GM23338 (cell line): ENCODE results near the gene SLC25A11. TPM values are rescaled to one million over a fixed set of nuclear protein-coding genes. Genes with fewer than 3 reads are reported as not detected.

Experiments used
- ATAC-seq: fragments of 200-7000 bp; cut with Tn5 transposase; 3 replicates; pipeline ENCODE4 v1.9.1; 2020
- DNase-seq: peaks from one replicate; pipeline ENCODE4 v3.0.0-alpha.2; 2015; ENCODE audit warnings: low spot score
- H2AFZ ChIP-seq: fragments of 200-600 bp; sonication (generic); 2 replicates; pipeline ENCODE4 v1.8.0; 2016; ENCODE audit warnings: antibody characterized with exemption, mild to moderate bottlenecking, moderate library complexity
- H3F3A ChIP-seq: fragments of 200-600 bp; sonication (generic); replicated peaks from 2 replicates; pipeline ENCODE4 v1.8.0; 2017; ENCODE audit warnings: antibody characterized with exemption, mixed run types, low read depth
- H3K27ac ChIP-seq: fragments of 200-600 bp; sonication (generic); 2 replicates; pipeline ENCODE4 v1.6.1; 2016; ENCODE audit warnings: low read depth
- H3K27me3 ChIP-seq: fragments of 200-600 bp; sonication (generic); 2 replicates; pipeline ENCODE4 v1.8.0; 2016; ENCODE audit warnings: mild to moderate bottlenecking, mixed run types, moderate library complexity; ENCODE audit not compliant: insufficient read depth
- H3K36me3 ChIP-seq: fragments of 200-600 bp; sonication (generic); 2 replicates; pipeline ENCODE4 v1.8.0; 2016; ENCODE audit warnings: mild to moderate bottlenecking; ENCODE audit not compliant: insufficient read depth
- H3K4me1 ChIP-seq: fragments of 200-600 bp; sonication (generic); 2 replicates; pipeline ENCODE4 v1.8.0; 2016; ENCODE audit warnings: mild to moderate bottlenecking, moderate library complexity; ENCODE audit not compliant: insufficient read depth
- H3K4me2 ChIP-seq: fragments of 200-600 bp; sonication (generic); 2 replicates; pipeline ENCODE4 v1.7.1; 2017; ENCODE audit warnings: mixed run types
- H3K4me3 ChIP-seq: fragments of 200-600 bp; sonication (generic); 2 replicates; pipeline ENCODE4 v1.6.1; 2016; ENCODE audit warnings: mixed run types
- H3K79me2 ChIP-seq: fragments of 200-600 bp; sonication (generic); replicated peaks from 2 replicates; pipeline ENCODE4 v1.8.0; 2017; ENCODE audit warnings: mild to moderate bottlenecking; ENCODE audit not compliant: insufficient read depth
- H3K9me2 ChIP-seq: fragments of 200-600 bp; sonication (generic); 2 replicates; pipeline ENCODE4 v1.8.0; 2017; ENCODE audit not compliant: insufficient read depth
- H4K20me1 ChIP-seq: fragments of 200-600 bp; sonication (generic); replicated peaks from 2 replicates; pipeline ENCODE4 v1.8.0; 2017; ENCODE audit warnings: mild to moderate bottlenecking; ENCODE audit not compliant: insufficient read depth
- H3K27ac Mint-ChIP-seq: 2 replicates; pipeline ENCODE4 v1.8.0; 2020; ENCODE audit warnings: inconsistent platforms, mild to moderate bottlenecking, moderate library complexity, mixed read lengths
- H3K27me3 Mint-ChIP-seq: 3 replicates; pipeline ENCODE4 v1.8.0; 2022; ENCODE audit warnings: low read depth, mild to moderate bottlenecking, moderate library complexity, mixed read lengths, inconsistent platforms; ENCODE audit not compliant: insufficient read depth, poor library complexity
- H3K36me3 Mint-ChIP-seq: 3 replicates; pipeline ENCODE4 v1.8.0; 2021; ENCODE audit warnings: low read depth, mild to moderate bottlenecking, inconsistent platforms, moderate library complexity, mixed read lengths
- H3K4me1 Mint-ChIP-seq: 3 replicates; pipeline ENCODE4 v1.8.0; 2020; ENCODE audit warnings: mild to moderate bottlenecking, inconsistent platforms, mixed read lengths
- H3K4me3 Mint-ChIP-seq: 3 replicates; pipeline ENCODE4 v1.8.0; 2021; ENCODE audit warnings: moderate library complexity, mild to moderate bottlenecking, inconsistent platforms, mixed read lengths
- H3K9me3 Mint-ChIP-seq: 3 replicates; pipeline ENCODE4 v1.8.0; 2020; ENCODE audit warnings: moderate library complexity, mild to moderate bottlenecking, inconsistent platforms, mixed read lengths
- JUNB ChIP-seq: IDR thresholded peaks from one replicate; pipeline ENCODE4 v1.6.1; 2016; ENCODE audit warnings: antibody characterized with exemption; ENCODE audit not compliant: unreplicated experiment
- NANOG ChIP-seq: IDR thresholded peaks from 2 replicates; pipeline ENCODE4 v1.6.1; 2016; ENCODE audit warnings: antibody characterized with exemption, borderline replicate concordance
- STAT1 ChIP-seq: IDR thresholded peaks from one replicate; pipeline ENCODE4 v1.6.1; 2016; ENCODE audit warnings: antibody characterized with exemption; ENCODE audit not compliant: unreplicated experiment
- ZNF331 ChIP-seq: fragments of 250-450 bp; sonication (Bioruptor Pico); IDR thresholded peaks from 2 replicates; pipeline ENCODE4 v1.5.0; 2020; ENCODE audit warnings: low read depth, mild to moderate bottlenecking, moderate library complexity
- polyA plus RNA-seq: library from polyadenylated mRNA; unstranded; fragments of >200 nt; fragmentation: Nextera tagmentation; extraction: Ambion mirVana; gene quantifications from 2 replicates; pipeline ENCODE4 v1.2.1, GENCODE V29; 2016
- total RNA-seq: library from RNA; depleted of rRNA; stranded (reverse); fragments of >200 nt; shearing (Covaris generic); gene quantifications from 2 replicates; pipeline ENCODE4 v1.2.3, GENCODE V29; 2014
- TF ChIP-seq, protein P1 (sequence below), 2 experiments: fragments of 200-600 bp in 1 of 2; sonication (generic) in 1 of 2; conservative IDR thresholded peaks; 2 replicates each; pipeline versions ENCODE4 v1.5.1 to v1.6.1; 2016 to 2017; ENCODE audit warnings: antibody characterized with exemption in 2 of 2, low read depth in 2 of 2, mild to moderate bottlenecking in 2 of 2, moderate library complexity in 1 of 2
- TF ChIP-seq, protein P2 (sequence below): fragments of 250-450 bp; sonication (Bioruptor Pico); IDR thresholded peaks from 2 replicates; pipeline ENCODE4 v1.5.0; 2020; ENCODE audit warnings: mild to moderate bottlenecking, moderate library complexity
- TF ChIP-seq, protein P3 (sequence below): IDR thresholded peaks from 2 replicates; pipeline ENCODE4 v1.6.1; 2016; ENCODE audit warnings: antibody characterized with exemption
- TF ChIP-seq, protein P4 (sequence below): IDR thresholded peaks from one replicate; pipeline ENCODE4 v1.6.1; 2018; ENCODE audit warnings: antibody characterized with exemption; ENCODE audit not compliant: unreplicated experiment

The SLC25A11 gene
- total and polyA plus RNA-seq, 2 experiments from 2014 or later: 37.8 to 73.6 TPM

- H3K36me3 ChIP-seq: no peaks in the 10 kb centered on the region; the same call in 1 of the 2 replicates
- H3K36me3 Mint-ChIP-seq: peaks cover 17% of the 10 kb centered on the region; the same call in 2 of the 3 replicates
- TF ChIP-seq JUNB: no peak
- TF ChIP-seq, protein P1, sequence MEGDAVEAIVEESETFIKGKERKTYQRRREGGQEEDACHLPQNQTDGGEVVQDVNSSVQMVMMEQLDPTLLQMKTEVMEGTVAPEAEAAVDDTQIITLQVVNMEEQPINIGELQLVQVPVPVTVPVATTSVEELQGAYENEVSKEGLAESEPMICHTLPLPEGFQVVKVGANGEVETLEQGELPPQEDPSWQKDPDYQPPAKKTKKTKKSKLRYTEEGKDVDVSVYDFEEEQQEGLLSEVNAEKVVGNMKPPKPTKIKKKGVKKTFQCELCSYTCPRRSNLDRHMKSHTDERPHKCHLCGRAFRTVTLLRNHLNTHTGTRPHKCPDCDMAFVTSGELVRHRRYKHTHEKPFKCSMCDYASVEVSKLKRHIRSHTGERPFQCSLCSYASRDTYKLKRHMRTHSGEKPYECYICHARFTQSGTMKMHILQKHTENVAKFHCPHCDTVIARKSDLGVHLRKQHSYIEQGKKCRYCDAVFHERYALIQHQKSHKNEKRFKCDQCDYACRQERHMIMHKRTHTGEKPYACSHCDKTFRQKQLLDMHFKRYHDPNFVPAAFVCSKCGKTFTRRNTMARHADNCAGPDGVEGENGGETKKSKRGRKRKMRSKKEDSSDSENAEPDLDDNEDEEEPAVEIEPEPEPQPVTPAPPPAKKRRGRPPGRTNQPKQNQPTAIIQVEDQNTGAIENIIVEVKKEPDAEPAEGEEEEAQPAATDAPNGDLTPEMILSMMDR (conservative IDR thresholded peaks at IDR 0.05; ENCODE audit: low read depth in 2 of 2): peak; percentile 56 to 73
- no peaks in the 10 kb centered on the region for H3K79me2 ChIP-seq
- no peaks in the 10 kb centered on the region for H3K9me2 ChIP-seq
- ATAC-seq: peak; percentile 30
- H4K20me1 ChIP-seq: no peaks in the 10 kb centered on the region
- peaks cover 9% of the 10 kb centered on the region for H3K27me3 ChIP-seq
- H3K27me3 Mint-ChIP-seq: peaks cover 29% of the 10 kb centered on the region
- H3K4me1 ChIP-seq: 0 out of 2 replicates have a peak, but pooled peaks cover 5% of the 10 kb centered on the region
- DNase-seq: peak; percentile 82
- H3K4me3 Mint-ChIP-seq: peak overlapping the region; percentile 10; the same call in 1 of the 3 replicates
- no peak overlapping the region for H2AFZ ChIP-seq
- H3K4me2 ChIP-seq: no peak overlapping the region
- H3F3A ChIP-seq: peaks cover 21% of the 10 kb centered on the region; the same call in 1 of the 2 replicates
- H3K4me3 ChIP-seq: no peak overlapping the region
- H3K4me1 Mint-ChIP-seq: peaks cover 18% of the 10 kb centered on the region
- H3K27ac Mint-ChIP-seq: no peak overlapping the region; the same call in 1 of the 2 replicates
- H3K27ac ChIP-seq: no peak overlapping the region
- no peaks in the 10 kb centered on the region for H3K9me3 Mint-ChIP-seq
These were observed 44.1 kb downstream of the SLC25A11 start for GRCh38 chr17:4895657-4896331.

GRCh38 chr17:4895121-4895520 lies 44.7 kb downstream of the SLC25A11 start:
- Mint-ChIP-seq H3K4me3 (no peak overlapping the region), H3K9me3 (no peaks in the 10 kb centered on the region), H3K27me3 (peaks cover 27% of the 10 kb centered on the region), H3K36me3 (peaks cover 20% of the 10 kb centered on the region; the same call in 2 of the 3 replicates), H3K4me1 (peaks cover 15% of the 10 kb centered on the region), H3K27ac (no peak overlapping the region)
- DNase-seq (no peak), ATAC-seq (no peak)
- Histone ChIP-seq H3K27ac (no peak overlapping the region), H3K27me3 (peaks cover 6% of the 10 kb centered on the region), H3K4me1 (0 out of 2 replicates have a peak, but pooled peaks cover 5% of the 10 kb centered on the region), H3K4me2 (no peak overlapping the region), H4K20me1 (no peaks in the 10 kb centered on the region), H3F3A (peaks cover 16% of the 10 kb centered on the region; the same call in 1 of the 2 replicates), H3K9me2 (no peaks in the 10 kb centered on the region), H3K4me3 (no peak overlapping the region), H3K79me2 (no peaks in the 10 kb centered on the region), H2AFZ (no peak overlapping the region), H3K36me3 (no peaks in the 10 kb centered on the region; the same call in 1 of the 2 replicates)
- TF ChIP-seq NANOG (no peak), ZNF331 (CRISPR knock-in tag) (no peak), STAT1 (no peak)
- TF ChIP-seq, protein P2, sequence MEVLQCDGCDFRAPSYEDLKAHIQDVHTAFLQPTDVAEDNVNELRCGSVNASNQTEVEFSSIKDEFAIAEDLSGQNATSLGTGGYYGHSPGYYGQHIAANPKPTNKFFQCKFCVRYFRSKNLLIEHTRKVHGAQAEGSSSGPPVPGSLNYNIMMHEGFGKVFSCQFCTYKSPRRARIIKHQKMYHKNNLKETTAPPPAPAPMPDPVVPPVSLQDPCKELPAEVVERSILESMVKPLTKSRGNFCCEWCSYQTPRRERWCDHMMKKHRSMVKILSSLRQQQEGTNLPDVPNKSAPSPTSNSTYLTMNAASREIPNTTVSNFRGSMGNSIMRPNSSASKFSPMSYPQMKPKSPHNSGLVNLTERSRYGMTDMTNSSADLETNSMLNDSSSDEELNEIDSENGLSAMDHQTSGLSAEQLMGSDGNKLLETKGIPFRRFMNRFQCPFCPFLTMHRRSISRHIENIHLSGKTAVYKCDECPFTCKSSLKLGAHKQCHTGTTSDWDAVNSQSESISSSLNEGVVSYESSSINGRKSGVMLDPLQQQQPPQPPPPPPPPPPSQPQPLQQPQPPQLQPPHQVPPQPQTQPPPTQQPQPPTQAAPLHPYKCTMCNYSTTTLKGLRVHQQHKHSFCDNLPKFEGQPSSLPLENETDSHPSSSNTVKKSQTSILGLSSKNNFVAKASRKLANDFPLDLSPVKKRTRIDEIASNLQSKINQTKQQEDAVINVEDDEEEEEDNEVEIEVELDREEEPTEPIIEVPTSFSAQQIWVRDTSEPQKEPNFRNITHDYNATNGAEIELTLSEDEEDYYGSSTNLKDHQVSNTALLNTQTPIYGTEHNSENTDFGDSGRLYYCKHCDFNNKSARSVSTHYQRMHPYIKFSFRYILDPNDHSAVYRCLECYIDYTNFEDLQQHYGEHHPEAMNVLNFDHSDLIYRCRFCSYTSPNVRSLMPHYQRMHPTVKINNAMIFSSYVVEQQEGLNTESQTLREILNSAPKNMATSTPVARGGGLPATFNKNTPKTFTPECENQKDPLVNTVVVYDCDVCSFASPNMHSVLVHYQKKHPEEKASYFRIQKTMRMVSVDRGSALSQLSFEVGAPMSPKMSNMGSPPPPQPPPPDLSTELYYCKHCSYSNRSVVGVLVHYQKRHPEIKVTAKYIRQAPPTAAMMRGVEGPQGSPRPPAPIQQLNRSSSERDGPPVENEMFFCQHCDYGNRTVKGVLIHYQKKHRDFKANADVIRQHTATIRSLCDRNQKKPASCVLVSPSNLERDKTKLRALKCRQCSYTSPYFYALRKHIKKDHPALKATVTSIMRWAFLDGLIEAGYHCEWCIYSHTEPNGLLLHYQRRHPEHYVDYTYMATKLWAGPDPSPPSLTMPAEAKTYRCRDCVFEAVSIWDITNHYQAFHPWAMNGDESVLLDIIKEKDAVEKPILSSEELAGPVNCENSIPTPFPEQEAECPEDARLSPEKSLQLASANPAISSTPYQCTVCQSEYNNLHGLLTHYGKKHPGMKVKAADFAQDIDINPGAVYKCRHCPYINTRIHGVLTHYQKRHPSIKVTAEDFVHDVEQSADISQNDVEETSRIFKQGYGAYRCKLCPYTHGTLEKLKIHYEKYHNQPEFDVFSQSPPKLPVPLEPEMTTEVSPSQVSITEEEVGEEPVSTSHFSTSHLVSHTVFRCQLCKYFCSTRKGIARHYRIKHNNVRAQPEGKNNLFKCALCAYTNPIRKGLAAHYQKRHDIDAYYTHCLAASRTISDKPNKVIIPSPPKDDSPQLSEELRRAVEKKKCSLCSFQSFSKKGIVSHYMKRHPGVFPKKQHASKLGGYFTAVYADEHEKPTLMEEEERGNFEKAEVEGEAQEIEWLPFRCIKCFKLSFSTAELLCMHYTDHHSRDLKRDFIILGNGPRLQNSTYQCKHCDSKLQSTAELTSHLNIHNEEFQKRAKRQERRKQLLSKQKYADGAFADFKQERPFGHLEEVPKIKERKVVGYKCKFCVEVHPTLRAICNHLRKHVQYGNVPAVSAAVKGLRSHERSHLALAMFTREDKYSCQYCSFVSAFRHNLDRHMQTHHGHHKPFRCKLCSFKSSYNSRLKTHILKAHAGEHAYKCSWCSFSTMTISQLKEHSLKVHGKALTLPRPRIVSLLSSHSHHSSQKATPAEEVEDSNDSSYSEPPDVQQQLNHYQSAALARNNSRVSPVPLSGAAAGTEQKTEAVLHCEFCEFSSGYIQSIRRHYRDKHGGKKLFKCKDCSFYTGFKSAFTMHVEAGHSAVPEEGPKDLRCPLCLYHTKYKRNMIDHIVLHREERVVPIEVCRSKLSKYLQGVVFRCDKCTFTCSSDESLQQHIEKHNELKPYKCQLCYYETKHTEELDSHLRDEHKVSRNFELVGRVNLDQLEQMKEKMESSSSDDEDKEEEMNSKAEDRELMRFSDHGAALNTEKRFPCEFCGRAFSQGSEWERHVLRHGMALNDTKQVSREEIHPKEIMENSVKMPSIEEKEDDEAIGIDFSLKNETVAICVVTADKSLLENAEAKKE (CRISPR knock-in tag): no peak
- TF ChIP-seq, protein P3, sequence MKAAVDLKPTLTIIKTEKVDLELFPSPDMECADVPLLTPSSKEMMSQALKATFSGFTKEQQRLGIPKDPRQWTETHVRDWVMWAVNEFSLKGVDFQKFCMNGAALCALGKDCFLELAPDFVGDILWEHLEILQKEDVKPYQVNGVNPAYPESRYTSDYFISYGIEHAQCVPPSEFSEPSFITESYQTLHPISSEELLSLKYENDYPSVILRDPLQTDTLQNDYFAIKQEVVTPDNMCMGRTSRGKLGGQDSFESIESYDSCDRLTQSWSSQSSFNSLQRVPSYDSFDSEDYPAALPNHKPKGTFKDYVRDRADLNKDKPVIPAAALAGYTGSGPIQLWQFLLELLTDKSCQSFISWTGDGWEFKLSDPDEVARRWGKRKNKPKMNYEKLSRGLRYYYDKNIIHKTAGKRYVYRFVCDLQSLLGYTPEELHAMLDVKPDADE: no peak
- TF ChIP-seq, protein P4, sequence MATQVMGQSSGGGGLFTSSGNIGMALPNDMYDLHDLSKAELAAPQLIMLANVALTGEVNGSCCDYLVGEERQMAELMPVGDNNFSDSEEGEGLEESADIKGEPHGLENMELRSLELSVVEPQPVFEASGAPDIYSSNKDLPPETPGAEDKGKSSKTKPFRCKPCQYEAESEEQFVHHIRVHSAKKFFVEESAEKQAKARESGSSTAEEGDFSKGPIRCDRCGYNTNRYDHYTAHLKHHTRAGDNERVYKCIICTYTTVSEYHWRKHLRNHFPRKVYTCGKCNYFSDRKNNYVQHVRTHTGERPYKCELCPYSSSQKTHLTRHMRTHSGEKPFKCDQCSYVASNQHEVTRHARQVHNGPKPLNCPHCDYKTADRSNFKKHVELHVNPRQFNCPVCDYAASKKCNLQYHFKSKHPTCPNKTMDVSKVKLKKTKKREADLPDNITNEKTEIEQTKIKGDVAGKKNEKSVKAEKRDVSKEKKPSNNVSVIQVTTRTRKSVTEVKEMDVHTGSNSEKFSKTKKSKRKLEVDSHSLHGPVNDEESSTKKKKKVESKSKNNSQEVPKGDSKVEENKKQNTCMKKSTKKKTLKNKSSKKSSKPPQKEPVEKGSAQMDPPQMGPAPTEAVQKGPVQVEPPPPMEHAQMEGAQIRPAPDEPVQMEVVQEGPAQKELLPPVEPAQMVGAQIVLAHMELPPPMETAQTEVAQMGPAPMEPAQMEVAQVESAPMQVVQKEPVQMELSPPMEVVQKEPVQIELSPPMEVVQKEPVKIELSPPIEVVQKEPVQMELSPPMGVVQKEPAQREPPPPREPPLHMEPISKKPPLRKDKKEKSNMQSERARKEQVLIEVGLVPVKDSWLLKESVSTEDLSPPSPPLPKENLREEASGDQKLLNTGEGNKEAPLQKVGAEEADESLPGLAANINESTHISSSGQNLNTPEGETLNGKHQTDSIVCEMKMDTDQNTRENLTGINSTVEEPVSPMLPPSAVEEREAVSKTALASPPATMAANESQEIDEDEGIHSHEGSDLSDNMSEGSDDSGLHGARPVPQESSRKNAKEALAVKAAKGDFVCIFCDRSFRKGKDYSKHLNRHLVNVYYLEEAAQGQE: no peak
